GM19438 (cell line): Measurements from ENCODE around the gene BEAN1.
"Not testable (repeated sequence)": the region's sequence is repeated elsewhere in the genome, so short reads cannot be mapped to it uniquely, and the experiment has no call there.

ENCODE experiments used
- ATAC-seq: cut with Tn5 transposase; IDR thresholded peaks from one replicate; pipeline ENCODE4 v1.9.1; 2021; ENCODE audit warnings: low read depth; ENCODE audit not compliant: unreplicated experiment

BEAN1 gene

DNA sequence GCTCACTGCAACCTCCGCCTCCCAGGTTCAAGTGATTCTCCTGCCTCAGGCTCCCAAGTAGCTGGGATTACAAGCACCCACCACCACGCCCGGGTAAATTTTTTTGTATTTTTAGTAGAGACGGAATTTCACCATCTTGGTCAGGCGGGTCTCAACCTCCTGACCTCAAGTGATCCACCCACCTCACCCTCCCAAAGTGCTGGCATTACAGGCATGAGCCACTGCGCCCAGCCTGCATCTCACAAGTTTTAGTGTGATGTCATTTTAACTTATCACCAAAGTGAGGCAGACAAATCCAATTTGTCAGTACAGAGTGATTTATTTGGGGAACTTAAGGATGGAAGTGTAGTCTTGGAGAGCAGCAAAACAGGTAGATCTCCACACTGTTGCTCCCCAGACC lies 39.5 kb downstream of the BEAN1 start:
- not testable (repeated sequence) for ATAC-seq

GRCh38 chr16:66467611-66468010 lies 40.5 kb downstream of the BEAN1 start:
- no peak for ATAC-seq

- ATAC-seq, result no peak
These were observed 41.3 kb downstream of the BEAN1 start for GRCh38 chr16:66468321-66468965.

DNA sequence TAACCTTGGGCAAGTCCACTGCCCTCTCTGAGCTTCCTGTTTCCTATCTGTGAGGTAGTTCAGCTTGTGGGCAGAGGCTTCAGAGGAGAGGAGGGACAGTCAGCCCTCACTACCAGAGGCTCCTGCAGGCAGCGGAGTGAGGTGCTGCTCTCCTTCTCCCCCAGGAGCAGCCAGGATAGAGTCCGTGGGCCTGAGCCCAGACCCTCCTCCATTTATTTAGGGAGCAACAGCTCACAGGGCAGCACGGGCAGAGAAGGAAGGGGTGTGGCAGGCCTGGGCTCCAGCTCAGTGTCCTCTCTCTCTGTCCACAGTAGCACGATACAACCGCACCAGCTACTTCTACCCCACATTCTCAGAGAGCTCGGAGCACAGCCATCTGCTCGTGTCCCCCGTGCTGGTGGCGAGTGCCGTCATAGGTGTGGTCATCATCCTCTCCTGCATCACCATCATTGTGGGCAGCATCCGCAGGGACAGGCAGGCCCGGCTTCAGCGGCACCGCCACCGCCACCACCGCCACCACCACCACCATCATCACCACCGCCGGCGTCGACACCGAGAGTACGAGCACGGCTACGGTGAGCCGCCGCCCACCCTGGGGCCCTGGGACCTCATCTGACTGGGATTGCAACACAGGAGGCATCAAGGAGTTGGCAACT lies 42.3 kb downstream of the BEAN1 start:
- no peak for ATAC-seq

DNA sequence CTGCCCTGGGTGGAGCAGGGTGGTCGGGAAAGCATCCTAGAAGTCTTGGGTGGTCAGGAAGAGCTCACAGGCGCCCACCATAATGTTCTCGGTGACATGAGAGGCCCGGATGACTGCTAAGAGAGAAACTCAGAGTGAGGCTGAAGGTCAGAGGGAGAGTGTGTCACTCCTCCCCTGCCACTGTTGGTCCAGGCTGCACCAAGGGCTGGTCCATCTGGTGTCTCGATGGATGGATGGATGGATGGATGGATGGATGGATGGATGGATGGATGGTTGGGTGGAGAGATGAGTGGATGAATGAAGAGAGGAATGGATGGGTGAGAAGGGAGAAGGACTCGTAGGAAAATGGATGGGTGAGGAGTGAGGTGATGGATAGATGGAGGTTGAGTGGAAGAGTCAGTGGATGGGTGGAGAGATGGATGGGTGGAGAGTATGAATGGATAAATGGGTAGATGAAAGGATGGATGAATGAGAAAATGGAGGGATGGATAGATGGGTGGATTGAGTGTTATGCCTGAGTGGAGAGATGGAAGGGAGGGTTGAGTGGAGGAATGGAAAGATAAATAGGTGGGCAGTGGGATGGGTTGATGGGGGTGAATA lies 43.0 kb downstream of the BEAN1 start:
- no peak for ATAC-seq

- ATAC-seq, result no peak
These were observed 43.5 kb downstream of the BEAN1 start for GRCh38 chr16:66470556-66470955.

DNA sequence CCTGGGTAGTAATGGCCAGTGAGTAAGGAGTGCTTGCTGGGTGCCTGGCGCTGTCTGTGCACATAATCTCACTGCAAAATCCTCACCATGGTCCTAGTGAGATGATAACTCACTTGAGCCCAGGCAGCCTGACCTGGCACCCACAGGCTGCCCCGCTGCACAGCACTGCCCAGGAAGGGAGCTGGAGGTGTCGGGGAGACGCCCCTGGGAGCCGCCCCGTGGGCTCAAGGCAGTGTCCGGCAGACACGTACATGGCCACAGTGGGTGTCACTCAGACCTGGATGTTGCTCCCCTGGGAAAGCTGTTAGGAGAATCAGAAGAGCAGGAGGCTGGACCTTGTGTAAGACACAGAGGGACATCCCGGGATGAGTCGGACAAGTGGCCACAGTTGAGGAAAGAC lies 44.2 kb downstream of the BEAN1 start:
- ATAC-seq, result no peak

- ATAC-seq, result no peak
These were observed 44.8 kb downstream of the BEAN1 start for GRCh38 chr16:66471716-66472393.

GRCh38 chr16:66473051-66473571 lies 46.0 kb downstream of the BEAN1 start:
- ATAC-seq, result no peak

GRCh38 chr16:66473654-66474519 lies 46.8 kb downstream of the BEAN1 start:
- no peak for ATAC-seq

DNA sequence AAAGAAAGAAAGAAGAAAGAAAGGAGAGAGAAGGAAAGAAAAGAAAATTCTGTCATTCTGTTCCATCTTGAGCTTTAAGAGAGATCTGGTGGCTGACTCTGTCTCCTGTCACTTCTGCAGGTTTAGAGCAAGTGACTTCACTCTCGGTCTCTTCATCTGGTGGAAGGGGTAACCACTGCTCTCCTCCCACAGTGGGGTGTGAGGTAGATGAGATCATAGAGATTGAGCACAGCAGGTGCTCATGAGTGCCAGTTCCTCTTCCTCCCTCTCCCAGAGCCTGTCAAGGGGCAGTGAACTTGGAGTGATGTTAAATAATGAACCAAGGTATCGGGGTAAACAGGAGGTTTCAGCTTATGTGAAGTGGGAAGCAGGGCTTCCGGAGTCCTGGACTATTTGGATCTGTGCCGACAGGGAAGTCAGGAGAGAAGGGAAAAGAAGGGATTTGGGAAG lies 47.7 kb downstream of the BEAN1 start:
- no peak for ATAC-seq

- no peak for ATAC-seq
These were observed 48.1 kb downstream of the BEAN1 start for GRCh38 chr16:66475232-66475631.

DNA sequence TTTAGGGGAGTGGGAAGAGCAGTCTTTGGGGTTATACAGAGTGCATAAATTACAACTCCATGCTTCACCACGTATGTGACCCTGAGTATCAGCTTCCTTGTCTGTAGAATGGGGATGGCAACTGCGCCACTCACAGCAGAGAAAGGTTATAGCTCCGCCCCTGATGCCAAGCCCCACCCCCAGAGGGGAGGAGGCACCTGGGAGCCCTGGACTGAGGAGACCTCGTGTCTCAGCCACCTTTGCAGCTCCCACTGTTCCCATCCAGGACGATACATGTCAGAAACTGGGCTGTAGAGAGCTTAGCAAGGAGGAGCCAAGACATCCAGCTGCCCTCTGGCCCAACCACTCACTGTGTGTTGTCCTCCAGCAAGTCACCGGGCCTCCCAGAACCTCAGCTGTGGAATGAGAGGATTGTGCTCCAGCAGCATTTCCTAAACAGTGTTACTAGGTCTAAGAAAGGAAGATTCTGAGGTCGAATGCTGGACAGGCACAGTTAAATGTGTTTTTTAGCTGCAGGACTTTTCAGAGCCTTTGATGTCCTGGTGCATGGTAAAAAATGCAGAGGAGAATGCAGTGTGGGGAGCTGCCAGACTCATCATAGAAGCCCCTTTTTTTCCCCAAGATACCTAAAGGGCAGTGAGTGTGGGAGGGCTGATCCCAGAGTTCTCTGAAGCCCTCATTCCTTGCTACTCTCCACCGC lies 49.4 kb downstream of the BEAN1 start:
- ATAC-seq, result no peak

DNA sequence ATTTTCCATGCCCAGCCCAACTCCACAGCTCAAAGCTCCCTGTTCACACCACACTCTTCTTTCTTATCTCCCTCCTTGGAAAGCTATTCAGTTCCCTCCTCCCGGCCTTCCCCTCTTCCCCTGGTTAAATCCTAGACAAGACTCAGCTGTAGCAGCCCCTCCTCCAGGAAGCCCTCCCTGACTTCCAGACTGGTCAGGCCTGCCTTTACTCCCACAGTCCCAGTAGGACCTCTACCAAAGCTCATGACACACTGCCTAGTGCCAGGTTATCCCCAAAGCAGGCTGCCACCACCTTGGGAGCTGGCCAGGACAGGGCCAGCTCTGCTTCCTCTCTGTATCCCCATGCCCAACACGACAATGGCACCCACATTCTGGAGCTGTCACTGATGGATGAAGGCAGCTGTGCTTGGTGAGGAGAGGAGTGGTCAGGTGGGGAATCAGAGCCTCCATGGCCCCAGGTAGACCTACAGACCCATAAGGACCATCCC lies 50.0 kb downstream of the BEAN1 start:
- ATAC-seq, result no peak

DNA sequence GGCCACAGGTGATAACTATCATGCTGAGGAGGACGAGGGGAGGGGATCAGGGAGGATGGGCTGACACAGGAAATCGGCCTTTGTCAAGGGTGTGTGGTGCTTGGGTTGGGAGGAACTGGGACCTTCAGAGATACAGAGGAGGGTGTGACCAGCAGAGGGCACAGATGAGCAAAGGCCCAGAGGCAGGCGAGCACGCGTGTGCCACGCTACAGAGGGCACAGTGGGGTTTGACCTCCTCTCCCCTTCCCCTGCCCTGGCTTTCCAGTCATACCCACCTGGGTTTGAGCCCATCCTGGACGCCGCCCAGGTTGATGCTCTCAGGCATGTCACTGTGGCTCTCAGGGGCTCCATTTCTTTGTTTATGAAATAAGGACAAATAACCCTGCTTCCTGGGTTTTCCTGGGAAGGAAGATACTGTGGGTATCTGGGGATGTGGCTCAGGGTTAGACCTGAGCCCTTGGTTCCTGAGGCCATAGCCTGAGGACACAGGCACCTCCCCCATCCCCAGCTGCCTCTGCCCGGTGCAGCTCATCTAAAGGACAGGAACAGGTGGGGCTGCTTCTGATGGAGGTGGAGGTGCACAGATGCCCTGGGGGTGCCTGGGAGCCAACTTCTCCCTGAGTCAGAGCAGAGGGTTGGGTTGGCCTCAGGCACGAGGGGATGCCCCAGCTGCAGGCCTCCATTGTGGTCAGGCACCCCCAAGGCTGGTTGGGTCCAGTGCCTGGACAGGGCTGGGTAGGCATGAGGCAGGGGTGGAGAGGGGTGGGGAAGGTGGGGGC lies 51.8 kb downstream of the BEAN1 start:
- no peak for ATAC-seq

- ATAC-seq, result no peak
These were observed 52.7 kb downstream of the BEAN1 start for GRCh38 chr16:66479661-66480264.

DNA sequence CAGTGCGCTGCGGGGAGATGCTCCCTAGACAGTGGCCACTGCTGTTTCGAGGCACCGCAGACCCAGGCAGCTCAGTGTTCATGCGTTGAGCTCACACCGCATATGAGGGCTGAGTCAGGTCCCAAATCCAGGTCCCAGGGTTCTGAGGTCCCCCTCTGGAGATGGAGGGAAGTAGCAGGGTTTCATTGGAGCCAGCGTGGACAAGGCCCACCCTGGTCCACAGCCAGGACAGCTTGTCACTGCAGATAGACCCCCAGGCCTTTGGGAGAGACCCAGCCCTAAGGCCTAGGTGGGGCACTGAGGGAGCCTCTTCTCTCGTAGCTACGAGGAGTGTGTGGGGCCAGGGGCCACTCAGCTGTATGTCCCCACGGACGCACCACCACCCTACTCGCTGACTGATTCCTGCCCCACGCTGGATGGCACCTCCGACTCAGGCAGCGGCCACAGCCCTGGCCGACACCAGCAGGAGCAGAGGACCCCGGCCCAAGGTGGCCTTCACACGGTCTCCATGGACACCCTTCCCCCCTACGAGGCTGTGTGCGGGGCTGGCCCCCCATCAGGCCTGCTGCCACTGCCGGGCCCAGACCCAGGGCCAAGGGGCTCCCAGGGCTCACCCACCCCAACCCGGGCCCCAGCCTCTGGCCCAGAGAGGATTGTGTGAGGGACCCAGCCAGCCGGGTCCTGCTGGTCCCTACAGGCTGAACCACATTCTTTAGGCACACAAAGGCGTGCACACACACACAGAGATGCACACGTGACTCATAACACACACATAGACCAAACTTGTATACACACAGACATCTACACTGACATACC lies 53.4 kb downstream of the BEAN1 start:
- no peak for ATAC-seq
